H4 (cell line): Measurements from ENCODE around the gene IQCC. TPM values are rescaled to one million over a fixed set of nuclear protein-coding genes. Genes with fewer than 3 reads are reported as not detected.

Experiments
- DNase-seq: peaks from one replicate; pipeline ENCODE4 v3.0.0-alpha.2; 2015; ENCODE audit warnings: low spot score
- total RNA-seq: library from RNA; depleted of rRNA; stranded (reverse); fragments of >200 nt; shearing (Covaris generic); gene quantifications from 2 replicates; pipeline ENCODE4 v1.2.3, GENCODE V29; 2014; rRNA removed

IQCC gene
- total RNA-seq, 1 experiment from 2014 or later = 4.3 TPM

GRCh38 chr1:32256473-32257226, 51.2 kb downstream of the IQCC start:
- DNase-seq = no peak

GRCh38 chr1:32257227-32257508, 51.7 kb downstream of the IQCC start:
- DNase-seq = no peak

Other genes with a start within 250 kb of the IQCC start
- gene KHDRBS1, start 191.8 kb upstream of the IQCC start, total RNA-seq = 67.7 and 75.3 TPM in 2 replicates
- gene TMEM39B, start 132.7 kb upstream of the IQCC start, total RNA-seq = 8.3 and 10.2 TPM in 2 replicates
- gene KPNA6, start 97.6 kb upstream of the IQCC start, total RNA-seq = 33.8 and 33.9 TPM in 2 replicates
- 47.5 and 50.4 TPM in 2 replicates for gene TXLNA, start 26.0 kb upstream of the IQCC start, total RNA-seq
- 25.1 and 36.3 TPM in 2 replicates for gene CCDC28B, start 5.1 kb upstream of the IQCC start, total RNA-seq
- gene DCDC2B, start 3.4 kb downstream of the IQCC start, total RNA-seq = not detected in 2 replicates
- gene TMEM234, start 16.7 kb downstream of the IQCC start, total RNA-seq = 3.5 and 8.1 TPM in 2 replicates
- gene EIF3I, start 16.7 kb downstream of the IQCC start, total RNA-seq = 619 and 664 TPM in 2 replicates
- 0.56 TPM in 1 of 2 replicates, not detected in the other for gene FAM167B, start 41.6 kb downstream of the IQCC start, total RNA-seq
- not detected in 2 replicates for gene LCK, start 45.6 kb downstream of the IQCC start, total RNA-seq
- gene HDAC1, start 86.4 kb downstream of the IQCC start, total RNA-seq = 115 and 126 TPM in 2 replicates
- 102 and 133 TPM in 2 replicates for gene MARCKSL1, start 130.6 kb downstream of the IQCC start, total RNA-seq
- 0.12 and 0.16 TPM in 2 replicates for gene FAM229A, start 156.8 kb downstream of the IQCC start, total RNA-seq
- gene TSSK3, start 156.9 kb downstream of the IQCC start, total RNA-seq = 0.08 and 0.90 TPM in 2 replicates
- gene BSDC1, start 188.8 kb downstream of the IQCC start, total RNA-seq = 47.0 and 47.5 TPM in 2 replicates